ENCODE results near the gene PIGU. TPM values are rescaled to one million over a fixed set of nuclear protein-coding genes. Genes with fewer than 3 reads are reported as not detected.

Gene PIGU
- total RNA-seq, 2 experiments from 2014 or later = 21.1 to 28.2 TPM

DNA sequence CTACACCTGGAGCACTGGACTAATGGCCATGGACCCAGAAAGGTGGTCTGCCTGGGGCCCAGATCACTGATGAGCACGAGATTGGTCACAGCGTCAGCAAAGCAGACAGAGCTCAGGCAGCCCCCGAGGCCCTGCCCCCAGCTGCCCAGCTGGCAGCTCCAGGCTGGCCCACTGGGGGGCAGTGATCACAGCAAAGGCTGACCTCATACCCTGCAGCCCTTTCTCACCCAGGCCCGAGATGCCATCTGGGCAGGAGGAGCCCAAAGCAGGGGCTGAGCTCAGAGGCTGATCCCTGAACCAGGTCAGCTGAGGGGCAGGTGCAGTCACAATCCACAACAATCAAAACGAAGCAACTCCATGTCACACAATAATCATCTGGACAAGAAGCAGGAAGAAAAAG is 114.3 kb downstream of the PIGU start:
- POLR2A ChIA-PET = no interaction called here
- ATAC-seq = no peak
- Mint-ChIP-seq H3K27me3 (no peaks in the 10 kb centered on the region), H3K36me3 (ENCODE audit: low read depth) (peaks cover 3% of the 10 kb centered on the region), H3K4me1 (peaks cover 10% of the 10 kb centered on the region), H3K4me3 (no peak overlapping the region), H3K27ac (no peak overlapping the region), H3K9me3 (ENCODE audit: low read depth) (no peaks in the 10 kb centered on the region)
- peak; percentile 31 for DNase-seq
- CTCF ChIA-PET = interaction anchor here (0.6 to 1.8 kb wide), 10 partner anchors 9 to 722 kb away, joined by 3 to 6 read pairs (median 4); partner anchors contain the start of genes EIF6 and PIGU
- intact Hi-C loops (cut with DNase I, micrococcal nuclease) = no loop called here

DNA sequence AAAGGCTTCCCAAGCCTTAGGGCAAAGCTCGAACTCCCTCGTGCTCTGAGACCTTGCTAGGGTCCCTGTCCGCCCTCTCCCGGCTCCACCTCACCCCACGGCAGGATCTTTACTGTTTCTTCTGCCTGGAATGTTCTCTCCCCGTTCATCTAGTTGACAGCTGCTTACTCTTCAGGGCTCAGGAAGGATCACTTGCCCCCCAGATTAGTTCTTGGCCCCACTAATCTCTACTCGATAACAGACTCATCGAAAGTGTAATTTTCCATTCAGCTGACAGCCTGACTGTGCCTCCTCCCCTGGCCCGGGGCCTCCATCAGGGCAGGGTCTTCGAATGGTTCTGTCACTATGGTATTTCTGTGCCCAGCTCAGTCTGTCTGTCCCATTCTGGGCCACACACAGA is 115.2 kb downstream of the PIGU start:
- H3K9me3 Mint-ChIP-seq (ENCODE audit: low read depth) = no peaks in the 10 kb centered on the region
- peaks cover 14% of the 10 kb centered on the region for H3K4me1 Mint-ChIP-seq
- H3K27me3 Mint-ChIP-seq = no peaks in the 10 kb centered on the region
- ChIA-PET POLR2A (no interaction called here), CTCF (interaction anchor here (0.6 to 1.7 kb wide), 5 partner anchors 17 to 249 kb away, joined by 3 to 5 read pairs (median 5); no protein-coding TSS in a partner anchor)
- intact Hi-C loops (cut with DNase I, micrococcal nuclease) = no loop called here
- H3K27ac Mint-ChIP-seq = peak overlapping the region; percentile 3
- ATAC-seq = no peak
- H3K36me3 Mint-ChIP-seq (ENCODE audit: low read depth) = peaks cover 3% of the 10 kb centered on the region
- no peak overlapping the region for H3K4me3 Mint-ChIP-seq
- DNase-seq = no peak

DNA sequence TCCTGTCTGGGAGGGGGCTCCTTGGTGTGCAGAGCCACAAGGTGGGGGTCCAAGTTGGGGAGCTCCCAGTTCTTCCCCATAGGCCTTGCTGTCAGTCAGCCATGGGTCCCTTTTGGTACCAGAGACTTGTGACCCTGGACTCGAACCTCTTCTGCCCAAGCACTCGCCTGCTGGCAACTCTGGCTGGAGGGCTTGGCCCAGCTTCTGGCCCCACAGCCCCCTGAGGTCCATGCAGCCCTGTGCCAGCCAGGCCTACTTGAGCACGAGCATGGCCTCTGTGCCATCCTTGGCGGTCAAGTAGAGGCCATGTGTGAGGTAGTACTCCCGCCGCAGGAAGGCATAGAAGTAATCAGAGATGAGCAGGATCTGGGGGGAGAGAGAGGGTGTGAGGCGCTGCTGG is 116.3 kb downstream of the PIGU start:
- no peaks in the 10 kb centered on the region for H3K9me3 Mint-ChIP-seq (ENCODE audit: low read depth)
- no peaks in the 10 kb centered on the region for H3K27me3 Mint-ChIP-seq
- DNase-seq = no peak
- H3K27ac Mint-ChIP-seq = no peak overlapping the region
- peaks cover 3% of the 10 kb centered on the region for H3K36me3 Mint-ChIP-seq (ENCODE audit: low read depth)
- ChIA-PET CTCF (no interaction called here), POLR2A (no interaction called here)
- no peak for ATAC-seq
- H3K4me3 Mint-ChIP-seq = no peak overlapping the region
- peaks cover 14% of the 10 kb centered on the region for H3K4me1 Mint-ChIP-seq
- intact Hi-C loops (cut with DNase I, micrococcal nuclease) = no loop called here

DNA sequence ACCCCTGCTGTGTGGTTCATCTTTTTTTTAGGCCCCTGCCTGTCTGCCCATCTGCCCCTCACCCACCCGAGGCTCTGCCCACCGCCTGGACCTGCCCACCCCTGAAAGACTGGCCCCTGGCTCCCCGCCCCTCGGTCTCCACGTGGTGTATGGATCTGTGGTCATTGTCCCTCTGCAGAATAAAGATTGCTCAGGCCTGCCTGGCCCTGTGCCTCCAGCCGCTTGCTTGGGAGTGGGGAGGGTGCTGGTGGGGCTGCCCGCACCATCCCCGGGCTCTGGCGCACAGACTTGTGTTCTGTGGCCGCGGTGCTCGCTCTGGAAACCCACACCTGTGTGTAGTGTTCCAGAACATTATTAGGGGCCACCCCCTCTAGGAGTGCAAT is 116.8 kb downstream of the PIGU start:
- ChIA-PET POLR2A (no interaction called here), CTCF (interaction anchor here (2.7 kb wide), 1 partner anchor 247 kb away, joined by 14 read pairs; no protein-coding TSS in a partner anchor)
- intact Hi-C loops (cut with DNase I, micrococcal nuclease) = no loop called here
- Mint-ChIP-seq H3K4me1 (peaks cover 14% of the 10 kb centered on the region), H3K27me3 (no peaks in the 10 kb centered on the region), H3K9me3 (ENCODE audit: low read depth) (no peaks in the 10 kb centered on the region), H3K36me3 (ENCODE audit: low read depth) (peaks cover 3% of the 10 kb centered on the region), H3K4me3 (no peak overlapping the region), H3K27ac (no peak overlapping the region)
- ATAC-seq (no peak), DNase-seq (no peak)

DNA sequence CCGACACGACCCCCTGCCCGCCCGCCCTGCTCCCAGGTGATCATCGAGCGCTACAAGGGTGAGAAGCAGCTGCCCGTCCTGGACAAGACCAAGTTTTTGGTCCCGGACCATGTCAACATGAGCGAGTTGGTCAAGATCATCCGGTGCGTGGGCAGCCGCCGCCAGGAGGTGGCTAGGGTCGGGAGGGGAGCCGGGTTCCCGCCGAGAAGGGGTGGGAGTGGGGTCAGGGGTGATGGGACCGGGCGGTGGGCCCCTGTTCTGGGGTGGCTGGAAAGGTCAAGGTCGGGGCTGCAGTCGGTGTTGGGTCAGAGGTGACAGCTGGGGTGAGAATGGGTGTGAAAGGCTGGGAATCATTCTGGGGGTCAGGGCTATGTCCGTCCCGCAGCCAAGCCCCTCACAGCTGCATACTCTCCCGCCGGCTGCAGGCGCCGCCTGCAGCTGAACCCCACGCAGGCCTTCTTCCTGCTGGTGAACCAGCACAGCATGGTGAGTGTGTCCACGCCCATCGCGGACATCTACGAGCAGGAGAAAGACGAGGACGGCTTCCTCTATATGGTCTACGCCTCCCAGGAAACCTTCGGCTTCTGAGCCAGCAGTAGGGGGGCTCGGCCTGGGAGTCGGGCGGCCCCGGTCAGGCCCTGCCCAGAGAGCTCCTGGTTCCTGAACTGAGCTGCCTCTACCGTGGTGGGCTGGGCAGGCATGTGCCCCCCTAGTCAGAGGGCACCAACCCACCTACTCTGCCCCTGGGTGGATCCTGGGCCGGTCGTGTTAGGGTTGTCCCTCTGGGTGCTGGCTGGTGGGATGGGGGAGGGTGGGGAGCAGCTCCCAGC is 117.4 kb downstream of the PIGU start:
- Mint-ChIP-seq H3K27ac (peak overlapping the region; percentile 75), H3K4me1 (peaks cover 14% of the 10 kb centered on the region), H3K36me3 (ENCODE audit: low read depth) (peaks cover 3% of the 10 kb centered on the region), H3K9me3 (ENCODE audit: low read depth) (no peaks in the 10 kb centered on the region), H3K27me3 (no peaks in the 10 kb centered on the region), H3K4me3 (peak overlapping the region; percentile 43)
- ChIA-PET POLR2A (interaction anchor here (1.6 kb wide), 1 partner anchor 15 kb away, joined by 4 read pairs; no protein-coding TSS in a partner anchor), CTCF (interaction anchor here (2.7 kb wide), 1 partner anchor 247 kb away, joined by 14 read pairs; no protein-coding TSS in a partner anchor)
- DNase-seq (no peak), ATAC-seq (no peak)
- intact Hi-C loops (cut with DNase I, micrococcal nuclease) = loop anchor here (2.0 kb wide), 2 partner anchors 21 to 145 kb away; partner anchors contain the start of gene TP53INP2 (in 1 of the 2)

DNA sequence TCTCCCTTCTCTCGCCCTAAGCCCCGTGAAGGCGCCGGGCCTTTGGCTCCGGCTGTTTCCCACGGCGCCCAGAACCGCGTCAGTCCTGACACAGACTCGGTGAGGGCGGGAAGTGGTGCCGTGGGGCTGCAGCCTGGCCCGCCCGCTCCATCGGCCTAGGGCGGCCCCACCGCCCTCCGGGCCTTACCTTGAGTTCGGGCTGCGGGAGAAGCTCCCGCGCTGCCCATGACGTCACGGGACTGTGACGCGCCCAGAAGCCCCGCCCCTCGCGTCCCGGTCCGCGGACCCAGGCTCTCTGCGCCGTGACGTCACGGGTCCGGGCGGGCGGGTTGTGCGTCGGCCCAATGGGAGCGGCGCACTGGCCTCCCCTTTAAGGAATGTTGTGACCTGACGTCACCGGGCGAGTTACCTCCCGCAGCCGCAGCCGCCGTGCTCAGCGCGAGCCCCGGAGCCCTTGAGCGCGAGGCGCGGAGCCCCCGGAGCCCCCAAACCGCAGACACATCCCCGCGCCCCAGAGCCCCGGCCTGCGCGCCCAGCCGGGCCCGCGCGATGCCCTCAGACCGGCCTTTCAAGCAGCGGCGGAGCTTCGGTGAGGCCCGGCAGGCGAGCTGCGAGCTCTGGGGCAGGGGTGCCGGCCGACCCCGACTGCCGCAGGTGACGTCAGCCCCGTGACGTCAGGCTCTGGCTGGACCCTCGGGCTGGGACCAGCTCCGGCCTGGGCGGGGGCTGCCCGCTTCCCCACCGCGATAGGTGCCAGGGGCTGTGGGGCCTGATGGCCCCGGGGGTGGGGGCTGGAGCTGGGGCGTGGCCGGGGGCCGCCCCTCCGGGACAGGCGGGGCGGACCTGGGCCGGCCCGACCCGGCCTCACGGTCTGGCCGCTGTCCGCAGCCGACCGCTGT is 118.3 kb downstream of the PIGU start, which contains the start of gene MAP1LC3A:
Gene MAP1LC3A (plus strand): TSS at position 399 of the 899 bp plus-strand sequence. CDS start 151 bp downstream, at position 550.
- Mint-ChIP-seq H3K27me3 (no peaks in the 10 kb centered on the region), H3K36me3 (ENCODE audit: low read depth) (peaks cover 3% of the 10 kb centered on the region), H3K27ac (peak within 1 kb of the TSS; percentile 88), H3K4me3 (peak within 1 kb of the TSS; percentile 79), H3K4me1 (peaks cover 14% of the 10 kb centered on the region), H3K9me3 (ENCODE audit: low read depth) (no peaks in the 10 kb centered on the region)
- intact Hi-C loops (cut with DNase I, micrococcal nuclease) = loop anchor here (1.0 to 2.0 kb wide), 7 partner anchors 22 to 255 kb away; partner anchors contain the start of genes TP53INP2 (in 2 of the 2), AHCY (in 1 of the 2), DYNLRB1 (in 1 of the 2) and PIGU (in 1 of the 2)
- POLR2A ChIA-PET = interaction anchor here (0.6 to 1.6 kb wide), 3 partner anchors 14 to 117 kb away, joined by 4 to 8 read pairs (median 4); no protein-coding TSS in a partner anchor
- CTCF ChIA-PET = interaction anchor here (0.6 to 2.7 kb wide), 6 partner anchors 19 to 246 kb away, joined by 3 to 14 read pairs (median 4); no protein-coding TSS in a partner anchor
- DNase-seq = peak; percentile 96
- ATAC-seq = peak; percentile 87

DNA sequence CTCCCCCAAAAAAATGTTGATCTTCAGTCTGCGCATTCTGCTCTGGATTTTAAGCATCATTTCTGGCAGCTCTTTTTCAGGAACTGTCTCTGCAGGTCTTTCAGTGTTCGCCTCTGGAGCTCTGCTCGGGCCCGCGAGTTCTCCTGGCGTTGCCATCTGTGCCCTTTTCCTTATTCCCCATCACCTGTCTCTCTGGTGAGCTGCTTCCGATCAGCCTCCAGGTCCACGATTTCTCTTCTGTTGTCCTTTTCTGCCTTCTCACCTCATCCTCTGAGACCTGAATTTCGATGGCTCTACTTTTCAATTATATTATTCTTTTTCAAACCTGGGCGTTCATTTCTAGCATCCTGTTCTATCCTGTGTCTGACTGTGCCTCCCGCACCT is 119.0 kb downstream of the PIGU start:
- DNase-seq = no peak
- POLR2A ChIA-PET = interaction anchor here (0.6 to 1.6 kb wide), 3 partner anchors 13 to 162 kb away, joined by 4 to 6 read pairs (median 4); no protein-coding TSS in a partner anchor
- CTCF ChIA-PET = interaction anchor here (0.6 to 2.7 kb wide), 7 partner anchors 18 to 245 kb away, joined by 3 to 14 read pairs (median 4); no protein-coding TSS in a partner anchor
- H3K4me1 Mint-ChIP-seq = peaks cover 14% of the 10 kb centered on the region
- H3K4me3 Mint-ChIP-seq = peak overlapping the region; percentile 79
- H3K27ac Mint-ChIP-seq = peak overlapping the region; percentile 88
- intact Hi-C loops (cut with DNase I, micrococcal nuclease) = loop anchor here (1.0 to 2.0 kb wide), 7 partner anchors 23 to 255 kb away; partner anchors contain the start of genes TP53INP2 (in 2 of the 2), AHCY (in 1 of the 2), DYNLRB1 (in 1 of the 2) and PIGU (in 1 of the 2)
- H3K36me3 Mint-ChIP-seq (ENCODE audit: low read depth) = peaks cover 3% of the 10 kb centered on the region
- H3K9me3 Mint-ChIP-seq (ENCODE audit: low read depth) = no peaks in the 10 kb centered on the region
- no peak for ATAC-seq
- H3K27me3 Mint-ChIP-seq = no peaks in the 10 kb centered on the region

DNA sequence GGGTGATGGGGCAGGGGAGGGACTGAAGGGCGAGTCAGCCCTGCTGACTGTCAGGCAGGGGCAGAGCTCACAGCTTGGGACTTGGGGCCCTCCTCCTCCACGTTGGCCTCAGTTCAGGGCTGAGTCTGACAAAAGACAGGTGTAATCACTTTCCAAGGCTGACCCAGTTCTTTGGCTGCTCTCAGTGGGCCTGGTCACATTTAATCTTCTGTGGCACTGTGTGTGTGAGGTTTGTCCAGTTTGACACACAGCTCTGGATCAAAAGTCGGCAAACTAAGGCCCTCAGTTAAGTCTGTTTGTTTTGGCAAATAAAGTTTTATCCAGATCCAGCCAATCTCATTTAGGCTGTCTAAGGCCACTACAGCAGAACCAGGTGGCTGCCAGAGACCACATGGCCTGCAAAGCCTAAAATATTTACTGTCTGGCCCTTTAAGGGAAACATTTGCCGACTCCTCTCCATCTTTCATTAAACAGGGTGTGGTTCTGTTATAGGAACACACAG is 123.5 kb downstream of the PIGU start:
- peaks cover 1% of the 10 kb centered on the region for H3K36me3 Mint-ChIP-seq (ENCODE audit: low read depth)
- no peaks in the 10 kb centered on the region for H3K27me3 Mint-ChIP-seq
- ATAC-seq = no peak
- no peak overlapping the region for H3K27ac Mint-ChIP-seq
- ChIA-PET CTCF (interaction anchor here (0.5 to 1.5 kb wide), 3 partner anchors 10 to 36 kb away, joined by 3 to 6 read pairs (median 5); no protein-coding TSS in a partner anchor), POLR2A (no interaction called here)
- no peak for DNase-seq
- H3K4me3 Mint-ChIP-seq = no peak overlapping the region
- no peaks in the 10 kb centered on the region for H3K9me3 Mint-ChIP-seq (ENCODE audit: low read depth)
- peaks cover 11% of the 10 kb centered on the region for H3K4me1 Mint-ChIP-seq
- intact Hi-C loops (cut with DNase I, micrococcal nuclease) = no loop called here

DNA sequence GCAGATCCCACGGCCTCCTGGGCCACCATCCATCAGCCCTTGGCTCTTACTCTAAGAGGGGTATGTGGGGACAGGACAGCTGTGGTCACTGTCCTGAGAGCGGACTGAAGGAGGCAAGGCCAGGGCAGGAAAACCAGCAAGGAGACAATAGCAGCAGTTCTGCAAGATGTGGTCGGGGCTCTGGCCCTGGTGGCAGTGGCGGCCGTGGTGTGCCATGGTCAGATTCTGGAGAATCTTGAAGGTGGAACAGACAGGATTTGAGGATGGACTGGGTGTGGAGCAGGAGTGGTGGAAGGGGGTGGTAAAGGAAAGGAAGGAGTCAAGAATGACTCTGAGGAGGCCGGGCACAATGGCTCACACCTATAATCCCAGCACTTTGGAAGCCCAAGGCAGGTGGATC is 124.3 kb downstream of the PIGU start:
- DNase-seq (no peak), ATAC-seq (no peak)
- H3K36me3 Mint-ChIP-seq (ENCODE audit: low read depth) = no peaks in the 10 kb centered on the region
- intact Hi-C loops (cut with DNase I, micrococcal nuclease) = no loop called here
- peaks cover 4% of the 10 kb centered on the region for H3K4me1 Mint-ChIP-seq
- ChIA-PET CTCF (interaction anchor here (0.5 kb wide), 1 partner anchor 35 kb away, joined by 3 read pairs; no protein-coding TSS in a partner anchor), POLR2A (no interaction called here)
- no peak overlapping the region for H3K4me3 Mint-ChIP-seq
- no peak overlapping the region for H3K27ac Mint-ChIP-seq
- H3K9me3 Mint-ChIP-seq (ENCODE audit: low read depth) = no peaks in the 10 kb centered on the region
- H3K27me3 Mint-ChIP-seq = no peaks in the 10 kb centered on the region

DNA sequence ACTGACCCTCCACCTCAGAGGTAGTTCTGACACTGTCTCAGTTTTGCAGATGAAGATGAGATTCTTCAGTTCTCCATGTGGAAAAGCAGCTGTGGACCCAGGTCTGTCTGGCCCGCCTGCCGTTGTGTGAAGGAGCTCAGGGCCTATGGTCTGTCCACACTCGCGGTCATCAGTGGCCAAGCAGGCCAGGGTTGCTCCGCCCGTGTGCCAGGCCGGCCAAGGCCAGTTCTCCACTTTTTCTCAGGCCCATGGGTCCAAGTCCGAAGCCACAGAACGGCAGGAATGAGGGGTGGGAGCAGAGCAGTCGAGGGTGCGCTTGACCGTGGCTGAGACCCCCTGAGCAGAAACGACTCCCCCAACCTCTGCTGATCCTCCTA is 127.0 kb downstream of the PIGU start:
- DNase-seq (no peak), ATAC-seq (no peak)
- intact Hi-C loops (cut with DNase I, micrococcal nuclease) = no loop called here
- Mint-ChIP-seq H3K36me3 (ENCODE audit: low read depth) (no peaks in the 10 kb centered on the region), H3K4me1 (peaks cover under 1% of the 10 kb centered on the region), H3K4me3 (no peak overlapping the region), H3K9me3 (ENCODE audit: low read depth) (no peaks in the 10 kb centered on the region), H3K27me3 (no peaks in the 10 kb centered on the region), H3K27ac (no peak overlapping the region)
- ChIA-PET CTCF (no interaction called here), POLR2A (no interaction called here)

Measured in activated CD4-positive, alpha-beta T cell treated with anti-CD3 and anti-CD28 coated beads for 36 hours (primary cell).